Adrenal gland (tissue), 12 donors: Measurements from ENCODE around the gene USP22. TPM values are rescaled to one million over a fixed set of nuclear protein-coding genes. Genes with fewer than 3 reads are reported as not detected.

Experiments
- DNase-seq, 7 donors: peaks; one replicate each; pipeline ENCODE4 v3.0.0-alpha.2; 2019 to 2020
- H3K27ac ChIP-seq, 5 donors: fragments of 200-600 bp; sonication (generic) in 4 of 5; 1 replicate in 3 of 5; 2 replicates in 2 of 5; pipeline versions ENCODE4 v1.5.1 to v1.8.0; 2016 to 2020; ENCODE audit warnings: mild to moderate bottlenecking in 1 of 5
- H3K27me3 ChIP-seq: fragments of 200-600 bp; 2 replicates; pipeline ENCODE4 v1.8.0; 2021
- H3K36me3 ChIP-seq, 2 donors: fragments of 200-600 bp; replicated peaks in 1 of 2; 1 replicate in 1 of 2; 2 replicates in 1 of 2; pipeline versions ENCODE4 v1.5.1 to v1.8.0; 2018 to 2022
- H3K4me1 ChIP-seq, 2 donors: fragments of 200-600 bp; replicated peaks in 1 of 2; 1 replicate in 1 of 2; 2 replicates in 1 of 2; pipeline versions ENCODE4 v1.5.1 to v1.8.0; 2018 to 2021
- H3K4me3 ChIP-seq, 4 donors: fragments of 200-600 bp; sonication (generic) in 3 of 4; one replicate each; pipeline ENCODE4 v1.5.1; 2016 to 2018
- H3K9me3 ChIP-seq, 3 donors: fragments of 200-600 bp; sonication (generic) in 1 of 3; replicated peaks in 1 of 3; 1 replicate in 2 of 3; 2 replicates in 1 of 3; pipeline versions ENCODE4 v1.5.1 to v1.8.0; 2016 to 2021
- CTCF ChIP-seq, 6 experiments: fragments of 450-650 bp in 4 of 6; fragments of 200-600 bp in 2 of 6; sonication (generic) in 1 of 6; IDR thresholded peaks; 1 replicate in 5 of 6; 2 replicates in 1 of 6; pipeline versions ENCODE4 v1.5.1 to v1.8.0; 2016 to 2021; ENCODE audit warnings: antibody characterized with exemption in 6 of 6, mild to moderate bottlenecking in 2 of 6, moderate library complexity in 1 of 6
- POLR2A ChIP-seq, 2 donors: fragments of 450-650 bp; IDR thresholded peaks; one replicate each; pipeline ENCODE4 v1.6.1; 2017; ENCODE audit warnings: antibody characterized with exemption in 2 of 2, mild to moderate bottlenecking in 2 of 2, moderate library complexity in 1 of 2
- WGBS, 4 donors: extraction: QIAGEN DNeasy Blood & Tissue Kit in 2 of 4; methylation state at CpG; one replicate each; pipeline versions ENCODE4 v1.1.5 to v1.1.7; 2013 to 2017; 5-methylcytosine and 5-hydroxymethylcytosine counted together
- intact Hi-C, 2 donors: fragments of 100-400 bp; cut with DNase I; formaldehyde crosslinking; loops; one replicate each; pipeline versions ENCODE4 v1.14.1 to v1.15.0; 2022 to 2023
- polyA plus RNA-seq, 3 donors: library from polyadenylated mRNA; stranded (reverse); fragments of 200-250 nt in 2 of 3; fragments of 350-450 nt in 1 of 3; fragmentation: Illumina TruSeq in 1 of 3; extraction: RNeasy Lipid Tissue Mini Kit (QIAGEN cat#74804) in 1 of 3; gene quantifications; one replicate each; pipeline ENCODE4 v1.2.3, GENCODE V29; 2013 to 2014
- total RNA-seq, 9 donors: library from RNA; depleted of rRNA in 4 of 9; stranded (reverse); fragments of >200 nt in 4 of 9; fragments of 120-200 nt in 1 of 9; fragmentation: NEBNext Ultra II Directional in 1 of 9; extraction: Animal tissue kit (Norgen Biotek cat#: 25700) in 1 of 9; gene quantifications; one replicate each; pipeline versions ENCODE4 v1.1.0 to v1.2.4, GENCODE V29; 2013 to 2023
- donor health status: healthy with polysubstance abuse.
- donor health status: Bipolar disorder and iron deficiency.
- donor health status: DM: yes; HTN: yes; CAD: no.
- donor health status: DM: no; HTN: no; CAD: no.
- donor health status: DM: no; HTN: no; CAD: no.
- donor health status: DM: yes; HTN: yes; CAD: no.

USP22 gene
- total and polyA plus RNA-seq, 12 donors, result 43.0 to 250 (median 223) TPM

GRCh38 chr17:21041741-21042457, 912 bp downstream of the USP22 start:
- intact Hi-C loops, result no loop called here
- H3K4me3 ChIP-seq, result peak overlapping the region; percentile 54 to 92 (median 60)
- H3K4me1 ChIP-seq, result peaks cover 19 to 44% of the 10 kb centered on the region in 2 donors
- DNase-seq, result peak; percentile 81 to 91 (median 86)
- H3K27ac ChIP-seq, result peak overlapping the region; percentile 93 to 100 (median 100)
- H3K36me3 ChIP-seq, result no peaks in the 10 kb centered on the region
- no peaks in the 10 kb centered on the region for H3K9me3 ChIP-seq
- TF ChIP-seq CTCF (IDR thresholded peaks at IDR 0.05) (peak in 1 of 6 experiments; percentile 7), POLR2A (IDR thresholded peaks at IDR 0.05) (peak in 1 of 2 donors; percentile 25)
- H3K27me3 ChIP-seq, result no peaks in the 10 kb centered on the region
- WGBS, 4 donors, result 0 to 1% (median 1%) methylated on average over 22 to 47 of the region's 47 CpGs

GRCh38 chr17:21039839-21040575, 2.8 kb downstream of the USP22 start:
- peak overlapping the region in 1 of 4 donors; percentile 92 for H3K4me3 ChIP-seq

DNA sequence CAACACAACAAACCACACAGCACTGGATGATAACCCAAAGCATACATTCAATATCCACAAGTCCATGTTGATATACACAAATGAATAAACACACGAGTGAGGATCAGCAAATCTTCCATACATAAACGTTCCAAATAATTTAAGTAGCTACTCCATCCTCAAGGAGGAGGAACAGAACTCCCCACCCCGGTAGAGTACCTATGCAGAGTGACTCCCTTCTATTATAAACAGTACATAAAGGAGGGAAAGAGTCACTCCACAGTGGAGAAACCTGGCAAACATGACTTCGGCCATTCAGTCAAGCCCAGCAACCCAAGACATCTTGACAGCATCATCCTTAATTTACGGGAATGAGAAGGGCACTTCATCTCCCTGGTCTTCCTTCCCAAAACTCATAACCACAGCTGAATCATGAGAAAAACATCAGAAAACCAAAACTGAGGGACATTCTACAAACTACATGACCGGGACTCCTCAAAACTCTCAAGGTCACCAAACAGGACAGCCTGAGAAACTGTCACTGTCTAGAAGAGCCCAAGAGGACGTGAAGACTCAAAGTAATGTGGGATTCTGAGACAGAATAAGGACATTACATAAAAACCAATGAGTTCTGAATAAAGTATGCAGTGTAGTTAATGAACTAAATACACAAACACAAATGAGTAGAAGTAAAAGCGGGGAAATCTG, 5.6 kb downstream of the USP22 start:
- Histone ChIP-seq H3K9me3 (no peaks in the 10 kb centered on the region), H3K4me1 (peaks cover 32 to 82% of the 10 kb centered on the region in 2 donors), H3K4me3 (no peak overlapping the region), H3K27me3 (no peaks in the 10 kb centered on the region), H3K27ac (peak overlapping the region in 2 of 5 donors; percentile 12 to 38), H3K36me3 (peaks cover 0 to 3% of the 10 kb centered on the region in 2 donors)
- no peak for DNase-seq
- no peak for TF ChIP-seq POLR2A (IDR thresholded peaks at IDR 0.05)
- no peak for TF ChIP-seq CTCF (IDR thresholded peaks at IDR 0.05)
- intact Hi-C loops, result no loop called here
- 41 to 49% (median 47%) methylated on average over 8 of the region's 8 CpGs for WGBS, 4 donors

More at GRCh38 chr17:21039839-21040575, 2.8 kb downstream of the USP22 start:
- DNase-seq, result peak in 2 of 7 donors; percentile 33 to 44
- Histone ChIP-seq H3K4me1 (peaks cover 25 to 63% of the 10 kb centered on the region in 2 donors), H3K9me3 (no peaks in the 10 kb centered on the region), H3K36me3 (no peaks in the 10 kb centered on the region), H3K27ac (peak overlapping the region; percentile 15 to 100 (median 100)), H3K27me3 (no peaks in the 10 kb centered on the region)
- intact Hi-C loops, result no loop called here
- peak in 5 of 6 experiments; percentile 8 to 49 (median 32) for TF ChIP-seq CTCF (IDR thresholded peaks at IDR 0.05)
- TF ChIP-seq POLR2A (IDR thresholded peaks at IDR 0.05), result no peak
- WGBS, 4 donors, result 15 to 28% (median 22%) methylated on average over 4 to 6 of the region's 6 CpGs
